Panc1 (cell line): ENCODE measurements around the gene UHRF2. TPM values are rescaled to one million over a fixed set of nuclear protein-coding genes. Genes with fewer than 3 reads are reported as not detected.

ENCODE experiments used
- ATAC-seq: fragments of 200-7000 bp; cut with Tn5 transposase; 2 replicates; pipeline ENCODE4 v1.9.1; 2020; ENCODE audit warnings: mild to moderate bottlenecking, moderate library complexity
- BruUV-seq: library from RNA; stranded (reverse); fragments of 400-500 nt; replicated peaks from 2 replicates; lab custom pipeline; 2021; lab: Mats Ljungman, UMichigan
- CTCF ChIA-PET: fragments of 300-600 bp; sonication (Branson Sonifier 250); formaldehyde crosslinking; loops from one replicate; lab custom pipeline; 2022; ENCODE audit warnings: antibody characterized with exemption; lab: Charles Lee
- POLR2A ChIA-PET: fragments of 300-600 bp; sonication (Branson Sonifier 250); formaldehyde crosslinking; loops from one replicate; lab custom pipeline; 2022; ENCODE audit warnings: antibody characterized with exemption; lab: Charles Lee
- DNase-seq: peaks from one replicate; pipeline ENCODE4 v3.0.0-alpha.2; 2010; ENCODE audit warnings: low read depth, low spot score
- H3K27ac ChIP-seq: 2 replicates; pipeline ENCODE4 v1.5.1; 2011; ENCODE audit warnings: mild to moderate bottlenecking, low read length, inconsistent platforms
- H3K27me3 ChIP-seq: fragments of 200-500 bp; sonication (Bioruptor generic); 2 replicates; pipeline ENCODE4 v1.6.0; 2014; ENCODE audit warnings: low read length, inconsistent platforms; ENCODE audit not compliant: control insufficient read depth, insufficient read depth
- H3K36me3 ChIP-seq: fragments of 200-500 bp; sonication (Bioruptor generic); 2 replicates; pipeline ENCODE4 v1.5.1; 2014; ENCODE audit warnings: inconsistent platforms, mild to moderate bottlenecking, low read length, moderate library complexity; ENCODE audit not compliant: control insufficient read depth, insufficient read depth
- H3K4me1 ChIP-seq: 2 replicates; pipeline ENCODE4 v1.5.1; 2011; ENCODE audit warnings: inconsistent platforms, mild to moderate bottlenecking, low read length, moderate library complexity; ENCODE audit not compliant: control insufficient read depth, insufficient read depth
- H3K4me3 ChIP-seq, 2 experiments: 2 replicates each; pipeline ENCODE4 v1.5.1; 2011 to 2012; ENCODE audit warnings: low read depth in 2 of 2, low read length in 2 of 2, mild to moderate bottlenecking in 2 of 2, inconsistent platforms in 1 of 2, moderate library complexity in 1 of 2
- H3K9me3 ChIP-seq: fragments of 200-500 bp; sonication (Bioruptor generic); 2 replicates; pipeline ENCODE4 v1.5.1; 2014; ENCODE audit warnings: low read depth, mild to moderate bottlenecking, inconsistent platforms, low read length, moderate library complexity; ENCODE audit not compliant: control insufficient read depth, insufficient read depth
- POLR2AphosphoS5 ChIP-seq: IDR thresholded peaks from 2 replicates; pipeline ENCODE4 v1.6.1; 2012; ENCODE audit warnings: mild to moderate bottlenecking, low read depth, low read length, moderate library complexity
- SIN3A ChIP-seq: IDR thresholded peaks from 2 replicates; pipeline ENCODE4 v1.6.1; 2012; ENCODE audit warnings: low read depth, mild to moderate bottlenecking, low read length, moderate library complexity, borderline replicate concordance; ENCODE audit not compliant: insufficient read depth
- TCF7L2 ChIP-seq: IDR thresholded peaks from 2 replicates; pipeline ENCODE4 v1.6.1; 2011; ENCODE audit warnings: mild to moderate bottlenecking, low read depth, low read length, inconsistent platforms
- in situ Hi-C: cut with HindIII; loops from 2 replicates; pipeline ENCODE4 v1.10.0; 2016; ENCODE audit warnings: low sequenced_read_pairs, low pct_unique_long_range_greater_than_20kb
- intact Hi-C: fragments of 100-400 bp; cut with micrococcal nuclease; formaldehyde crosslinking; loops from one replicate; pipeline ENCODE4 v1.10.0; 2022; ENCODE audit not compliant: unreplicated experiment
- total RNA-seq: library from RNA; stranded (reverse); gene quantifications from one replicate; pipeline ENCODE4 v1.2.1, GENCODE V29; 2021; ENCODE audit not compliant: unreplicated experiment
- TF ChIP-seq, protein P1 (sequence below), 2 experiments: IDR thresholded peaks; 2 replicates each; pipeline ENCODE4 v1.6.1; 2011 to 2012; ENCODE audit warnings: low read depth in 2 of 2, control low read depth in 1 of 2, low read length in 1 of 2, mild to moderate bottlenecking in 1 of 2, moderate library complexity in 1 of 2; ENCODE audit not compliant: insufficient read depth in 1 of 2
- TF ChIP-seq, protein P2 (sequence below): fragments of 450-650 bp; IDR thresholded peaks from 2 replicates; pipeline ENCODE4 v1.5.1; 2017; ENCODE audit warnings: mild to moderate bottlenecking

UHRF2 gene
- total RNA-seq, 1 experiment from 2014 or later = 17.2 TPM

DNA sequence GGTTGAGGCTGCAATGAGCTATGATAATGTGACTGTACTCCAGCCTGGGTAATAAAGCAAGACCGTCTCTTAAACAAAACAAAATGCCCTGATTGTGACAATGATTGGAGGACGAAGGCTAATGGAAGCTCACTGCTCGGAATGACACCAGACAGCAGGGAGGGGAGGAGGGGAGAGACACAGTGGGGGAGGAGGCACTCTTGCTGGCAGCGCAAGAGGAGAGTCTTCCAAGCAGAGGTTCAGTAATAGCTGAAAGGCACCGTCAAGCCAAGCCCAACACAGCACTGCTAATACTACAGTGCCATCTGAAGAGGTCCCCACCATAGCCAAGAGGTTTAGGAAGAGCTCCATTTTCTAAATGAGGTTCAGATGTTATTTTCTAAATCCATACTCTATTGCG, 130.2 kb downstream of the UHRF2 start:
- no peaks in the 10 kb centered on the region for H3K9me3 ChIP-seq
- H3K27me3 ChIP-seq = no peaks in the 10 kb centered on the region
- ATAC-seq = no peak
- no TSS peak for BruUV-seq
- POLR2A ChIA-PET = no interaction called here
- in situ Hi-C loops = no loop called here
- no peak overlapping the region for H3K4me3 ChIP-seq
- no peaks in the 10 kb centered on the region for H3K4me1 ChIP-seq
- intact Hi-C loops = no loop called here
- H3K36me3 ChIP-seq = no peaks in the 10 kb centered on the region
- DNase-seq = no peak
- H3K27ac ChIP-seq = no peak overlapping the region
- CTCF ChIA-PET = no interaction called here
- TF ChIP-seq POLR2AphosphoS5 (no peak), TCF7L2 (no peak), SIN3A (no peak)
- TF ChIP-seq, protein P1, sequence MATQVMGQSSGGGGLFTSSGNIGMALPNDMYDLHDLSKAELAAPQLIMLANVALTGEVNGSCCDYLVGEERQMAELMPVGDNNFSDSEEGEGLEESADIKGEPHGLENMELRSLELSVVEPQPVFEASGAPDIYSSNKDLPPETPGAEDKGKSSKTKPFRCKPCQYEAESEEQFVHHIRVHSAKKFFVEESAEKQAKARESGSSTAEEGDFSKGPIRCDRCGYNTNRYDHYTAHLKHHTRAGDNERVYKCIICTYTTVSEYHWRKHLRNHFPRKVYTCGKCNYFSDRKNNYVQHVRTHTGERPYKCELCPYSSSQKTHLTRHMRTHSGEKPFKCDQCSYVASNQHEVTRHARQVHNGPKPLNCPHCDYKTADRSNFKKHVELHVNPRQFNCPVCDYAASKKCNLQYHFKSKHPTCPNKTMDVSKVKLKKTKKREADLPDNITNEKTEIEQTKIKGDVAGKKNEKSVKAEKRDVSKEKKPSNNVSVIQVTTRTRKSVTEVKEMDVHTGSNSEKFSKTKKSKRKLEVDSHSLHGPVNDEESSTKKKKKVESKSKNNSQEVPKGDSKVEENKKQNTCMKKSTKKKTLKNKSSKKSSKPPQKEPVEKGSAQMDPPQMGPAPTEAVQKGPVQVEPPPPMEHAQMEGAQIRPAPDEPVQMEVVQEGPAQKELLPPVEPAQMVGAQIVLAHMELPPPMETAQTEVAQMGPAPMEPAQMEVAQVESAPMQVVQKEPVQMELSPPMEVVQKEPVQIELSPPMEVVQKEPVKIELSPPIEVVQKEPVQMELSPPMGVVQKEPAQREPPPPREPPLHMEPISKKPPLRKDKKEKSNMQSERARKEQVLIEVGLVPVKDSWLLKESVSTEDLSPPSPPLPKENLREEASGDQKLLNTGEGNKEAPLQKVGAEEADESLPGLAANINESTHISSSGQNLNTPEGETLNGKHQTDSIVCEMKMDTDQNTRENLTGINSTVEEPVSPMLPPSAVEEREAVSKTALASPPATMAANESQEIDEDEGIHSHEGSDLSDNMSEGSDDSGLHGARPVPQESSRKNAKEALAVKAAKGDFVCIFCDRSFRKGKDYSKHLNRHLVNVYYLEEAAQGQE (IDR thresholded peaks at IDR 0.05; ENCODE audit: insufficient read depth in 1 of 2, low read depth in 2 of 2, low read length in 1 of 2) = no peak
- TF ChIP-seq, protein P2, sequence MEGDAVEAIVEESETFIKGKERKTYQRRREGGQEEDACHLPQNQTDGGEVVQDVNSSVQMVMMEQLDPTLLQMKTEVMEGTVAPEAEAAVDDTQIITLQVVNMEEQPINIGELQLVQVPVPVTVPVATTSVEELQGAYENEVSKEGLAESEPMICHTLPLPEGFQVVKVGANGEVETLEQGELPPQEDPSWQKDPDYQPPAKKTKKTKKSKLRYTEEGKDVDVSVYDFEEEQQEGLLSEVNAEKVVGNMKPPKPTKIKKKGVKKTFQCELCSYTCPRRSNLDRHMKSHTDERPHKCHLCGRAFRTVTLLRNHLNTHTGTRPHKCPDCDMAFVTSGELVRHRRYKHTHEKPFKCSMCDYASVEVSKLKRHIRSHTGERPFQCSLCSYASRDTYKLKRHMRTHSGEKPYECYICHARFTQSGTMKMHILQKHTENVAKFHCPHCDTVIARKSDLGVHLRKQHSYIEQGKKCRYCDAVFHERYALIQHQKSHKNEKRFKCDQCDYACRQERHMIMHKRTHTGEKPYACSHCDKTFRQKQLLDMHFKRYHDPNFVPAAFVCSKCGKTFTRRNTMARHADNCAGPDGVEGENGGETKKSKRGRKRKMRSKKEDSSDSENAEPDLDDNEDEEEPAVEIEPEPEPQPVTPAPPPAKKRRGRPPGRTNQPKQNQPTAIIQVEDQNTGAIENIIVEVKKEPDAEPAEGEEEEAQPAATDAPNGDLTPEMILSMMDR = no peak

GRCh38 chr9:6545017-6545691, 132.2 kb downstream of the UHRF2 start:
- Histone ChIP-seq H3K4me1 (no peaks in the 10 kb centered on the region), H3K4me3 (no peak overlapping the region), H3K27ac (no peak overlapping the region), H3K9me3 (no peaks in the 10 kb centered on the region), H3K27me3 (no peaks in the 10 kb centered on the region), H3K36me3 (no peaks in the 10 kb centered on the region)
- DNase-seq (peak; percentile 46), ATAC-seq (0 out of 2 replicates have a peak, but pooled peaks have one; percentile 60)
- ChIA-PET CTCF (no interaction called here), POLR2A (no interaction called here)
- in situ Hi-C loops (no loop called here), intact Hi-C loops (no loop called here)
- TF ChIP-seq, protein P2 = no peak
- no peak for TF ChIP-seq POLR2AphosphoS5
- TF ChIP-seq, protein P1 (IDR thresholded peaks at IDR 0.05; ENCODE audit: insufficient read depth in 1 of 2, low read depth in 2 of 2, low read length in 1 of 2) = no peak
- no peak for TF ChIP-seq SIN3A
- TF ChIP-seq TCF7L2 = no peak
- BruUV-seq = no TSS peak
